WERI-Rb-1 (cell line): ENCODE measurements around the gene ZNF514.

Source experiments
- DNase-seq: peaks from one replicate; pipeline ENCODE4 v3.0.0-alpha.2; 2020
- H3K27ac ChIP-seq: fragments of 250-450 bp; sonication (Bioruptor Pico); 2 replicates; pipeline ENCODE4 v1.5.1; 2020; ENCODE audit warnings: mild to moderate bottlenecking, moderate library complexity
- H3K27me3 ChIP-seq: fragments of 250-450 bp; sonication (Bioruptor Pico); 2 replicates; pipeline ENCODE4 v1.5.1; 2021; ENCODE audit warnings: mild to moderate bottlenecking, low read depth, moderate library complexity; ENCODE audit not compliant: insufficient read depth, severe bottlenecking
- H3K36me3 ChIP-seq: fragments of 250-450 bp; sonication (Bioruptor Pico); 2 replicates; pipeline ENCODE4 v1.5.1; 2020; ENCODE audit warnings: mild to moderate bottlenecking, moderate library complexity
- H3K4me3 ChIP-seq: 2 replicates; pipeline ENCODE4 v1.5.1; 2011; ENCODE audit warnings: low read depth, mild to moderate bottlenecking, control low read depth, low read length
- H3K9me3 ChIP-seq: fragments of 250-450 bp; sonication (Bioruptor Pico); 2 replicates; pipeline ENCODE4 v1.5.1; 2021; ENCODE audit warnings: mild to moderate bottlenecking, moderate library complexity; ENCODE audit not compliant: severe bottlenecking
- CTCF ChIP-seq: IDR thresholded peaks from 2 replicates; pipeline ENCODE4 v1.5.1; 2011; ENCODE audit warnings: low read depth, mild to moderate bottlenecking, control low read depth, inconsistent platforms, low read length

The ZNF514 gene

GRCh38 chr2:95122197-95122551 lies 37.5 kb downstream of the ZNF514 start:
- no peak for TF ChIP-seq CTCF
- Histone ChIP-seq H3K27ac (peak overlapping the region; percentile 100), H3K36me3 (peaks cover 5% of the 10 kb centered on the region), H3K4me3 (peak overlapping the region; percentile 97), H3K27me3 (no peaks in the 10 kb centered on the region), H3K9me3 (no peaks in the 10 kb centered on the region)
- no peak for DNase-seq

GRCh38 chr2:95121407-95122196 lies 38.0 kb downstream of the ZNF514 start, which contains the start of gene MRPS5:
Gene MRPS5 (minus strand): TSS chr2:95121808. CDS start chr2:95121791, 17 bp downstream.
- TF ChIP-seq CTCF: peak; percentile 39
- Histone ChIP-seq H3K27me3 (no peaks in the 10 kb centered on the region), H3K9me3 (no peaks in the 10 kb centered on the region), H3K4me3 (peak within 1 kb of the TSS; percentile 97), H3K36me3 (peaks cover 8% of the 10 kb centered on the region), H3K27ac (peak within 1 kb of the TSS; percentile 100)
- peak; percentile 85 for DNase-seq

GRCh38 chr2:95121093-95121406 lies 38.6 kb downstream of the ZNF514 start:
- DNase-seq: no peak
- H3K36me3 ChIP-seq: peaks cover 12% of the 10 kb centered on the region
- H3K9me3 ChIP-seq: no peaks in the 10 kb centered on the region
- H3K27me3 ChIP-seq: no peaks in the 10 kb centered on the region
- peak overlapping the region; percentile 97 for H3K4me3 ChIP-seq
- TF ChIP-seq CTCF: no peak
- peak overlapping the region; percentile 100 for H3K27ac ChIP-seq

GRCh38 chr2:95115418-95115817 lies 44.2 kb downstream of the ZNF514 start:
- Histone ChIP-seq H3K9me3 (no peaks in the 10 kb centered on the region), H3K27ac (no peak overlapping the region), H3K36me3 (peaks cover 46% of the 10 kb centered on the region), H3K27me3 (no peaks in the 10 kb centered on the region), H3K4me3 (no peak overlapping the region)
- TF ChIP-seq CTCF: peak; percentile 92
- peak; percentile 80 for DNase-seq

GRCh38 chr2:95113464-95113863 lies 46.2 kb downstream of the ZNF514 start:
- H3K36me3 ChIP-seq: peaks cover 64% of the 10 kb centered on the region
- no peaks in the 10 kb centered on the region for H3K27me3 ChIP-seq
- H3K27ac ChIP-seq: no peak overlapping the region
- TF ChIP-seq CTCF: no peak
- DNase-seq: no peak
- H3K9me3 ChIP-seq: no peaks in the 10 kb centered on the region
- H3K4me3 ChIP-seq: no peak overlapping the region

- Histone ChIP-seq H3K27ac (no peak overlapping the region), H3K27me3 (no peaks in the 10 kb centered on the region), H3K36me3 (peaks cover 80% of the 10 kb centered on the region), H3K9me3 (no peaks in the 10 kb centered on the region), H3K4me3 (no peak overlapping the region)
- DNase-seq: no peak
- TF ChIP-seq CTCF: no peak
Observed at GRCh38 chr2:95110395-95110794, 49.3 kb downstream of the ZNF514 start.
